Liver (tissue), 9 donors: Measurements from ENCODE around the gene VDAC1. TPM values are rescaled to one million over a fixed set of nuclear protein-coding genes. Genes with fewer than 3 reads are reported as not detected.

Experiments used
- DNase-seq: peaks from one replicate; pipeline ENCODE4 v3.0.0-alpha.2; 2017; ENCODE audit warnings: low spot score
- H3K27ac ChIP-seq, 2 donors: one replicate each; pipeline ENCODE4 v1.7.0; 2013; ENCODE audit warnings: inconsistent platforms in 2 of 2, low read length in 2 of 2, control low read depth in 1 of 2, low read depth in 1 of 2, mild to moderate bottlenecking in 1 of 2
- H3K27me3 ChIP-seq, 4 donors: one replicate each; pipeline versions ENCODE4 v1.6.1 to v1.7.0; 2013; ENCODE audit warnings: low read length in 3 of 4, inconsistent platforms in 1 of 4, mild to moderate bottlenecking in 1 of 4, moderate library complexity in 1 of 4; ENCODE audit not compliant: control insufficient read depth in 4 of 4, insufficient read depth in 4 of 4
- H3K36me3 ChIP-seq, 4 donors: one replicate each; pipeline versions ENCODE4 v1.6.1 to v1.7.0; 2013; ENCODE audit warnings: low read length in 3 of 4, mild to moderate bottlenecking in 3 of 4, low read depth in 1 of 4, moderate library complexity in 1 of 4; ENCODE audit not compliant: control insufficient read depth in 4 of 4, insufficient read depth in 3 of 4
- H3K4me1 ChIP-seq, 4 donors: one replicate each; pipeline versions ENCODE4 v1.6.1 to v1.7.0; 2013; ENCODE audit warnings: low read length in 3 of 4, mild to moderate bottlenecking in 3 of 4, moderate library complexity in 1 of 4; ENCODE audit not compliant: control insufficient read depth in 4 of 4, insufficient read depth in 4 of 4
- H3K4me3 ChIP-seq, 3 donors: one replicate each; pipeline versions ENCODE4 v1.6.1 to v1.7.0; 2013; ENCODE audit warnings: low read length in 3 of 3, control low read depth in 1 of 3, low read depth in 1 of 3, mild to moderate bottlenecking in 1 of 3
- H3K9ac ChIP-seq, 2 donors: one replicate each; pipeline ENCODE4 v1.7.0; 2013; ENCODE audit warnings: low read length in 2 of 2, mild to moderate bottlenecking in 2 of 2, moderate library complexity in 2 of 2, control low read depth in 1 of 2, low read depth in 1 of 2
- H3K9me3 ChIP-seq, 4 donors: one replicate each; pipeline versions ENCODE4 v1.6.1 to v1.7.0; 2013; ENCODE audit warnings: low read length in 3 of 4; ENCODE audit not compliant: control insufficient read depth in 4 of 4
- CTCF ChIP-seq: fragments of 150-350 bp; IDR thresholded peaks from 2 replicates; pipeline ENCODE4 v1.5.1; 2017; ENCODE audit warnings: improper control_type of control experiment, low read depth, low read length; ENCODE audit not compliant: missing input control
- EGR1 ChIP-seq, 2 donors: IDR thresholded peaks; 2 replicates each; pipeline ENCODE4 v1.6.1; 2016 to 2018; ENCODE audit warnings: antibody characterized with exemption in 2 of 2, low read depth in 2 of 2
- FOXA1 ChIP-seq: IDR thresholded peaks from 2 replicates; pipeline ENCODE4 v1.6.1; 2016; ENCODE audit warnings: antibody characterized with exemption
- FOXA2 ChIP-seq: IDR thresholded peaks from 2 replicates; pipeline ENCODE4 v1.6.1; 2016; ENCODE audit warnings: antibody characterized with exemption
- HNF4A ChIP-seq, 2 donors: conservative IDR thresholded peaks; 2 replicates each; pipeline ENCODE4 v1.6.1; 2016; ENCODE audit warnings: antibody characterized with exemption in 2 of 2, mild to moderate bottlenecking in 2 of 2
- HNF4G ChIP-seq: IDR thresholded peaks from 2 replicates; pipeline ENCODE4 v1.6.1; 2016; ENCODE audit warnings: antibody characterized with exemption
- JUND ChIP-seq, 2 donors: IDR thresholded peaks; 2 replicates each; pipeline ENCODE4 v1.6.1; 2016; ENCODE audit warnings: antibody characterized with exemption in 2 of 2
- RAD21 ChIP-seq, 2 donors: IDR thresholded peaks; 2 replicates each; pipeline ENCODE4 v1.6.1; 2016; ENCODE audit warnings: antibody characterized with exemption in 2 of 2, mild to moderate bottlenecking in 2 of 2
- REST ChIP-seq: IDR thresholded peaks from 2 replicates; pipeline ENCODE4 v1.6.1; 2016; ENCODE audit warnings: antibody characterized with exemption, mild to moderate bottlenecking
- RXRA ChIP-seq, 2 donors: IDR thresholded peaks; 2 replicates each; pipeline ENCODE4 v1.6.1; 2017 to 2018; ENCODE audit warnings: antibody characterized with exemption in 2 of 2, mild to moderate bottlenecking in 1 of 2
- SP1 ChIP-seq: IDR thresholded peaks from 2 replicates; pipeline ENCODE4 v1.6.1; 2018; ENCODE audit warnings: antibody characterized with exemption, mild to moderate bottlenecking
- TAF1 ChIP-seq: conservative IDR thresholded peaks from 2 replicates; pipeline ENCODE4 v1.6.1; 2016; ENCODE audit warnings: antibody characterized with exemption, mild to moderate bottlenecking
- YY1 ChIP-seq: IDR thresholded peaks from 2 replicates; pipeline ENCODE4 v1.6.1; 2016; ENCODE audit warnings: antibody characterized with exemption, mild to moderate bottlenecking
- ZBTB33 ChIP-seq: IDR thresholded peaks from 2 replicates; pipeline ENCODE4 v1.6.1; 2016; ENCODE audit warnings: antibody characterized with exemption
- WGBS: extraction: QIAGEN DNeasy Blood & Tissue Kit; methylation state at CpG from one replicate; pipeline ENCODE4 v1.1.7; 2013; 5-methylcytosine and 5-hydroxymethylcytosine counted together
- polyA plus RNA-seq, 2 donors: library from polyadenylated mRNA; stranded (reverse) in 1 of 2; unstranded in 1 of 2; fragments of 200-250 nt in 1 of 2; fragments of >200 nt in 1 of 2; fragmentation: Nextera tagmentation in 1 of 2; extraction: Ambion mirVana in 1 of 2; gene quantifications; one replicate each; pipeline versions ENCODE4 v1.2.1 to v1.2.3, GENCODE V29; 2013 to 2015
- total RNA-seq, 2 donors: library from RNA; depleted of rRNA; stranded (reverse); fragments of >200 nt; gene quantifications; one replicate each; pipeline ENCODE4 v1.2.3, GENCODE V29; 2014
- TF ChIP-seq, protein P1 (sequence below): IDR thresholded peaks from 2 replicates; pipeline ENCODE4 v1.6.1; 2016; ENCODE audit warnings: antibody characterized with exemption
- TF ChIP-seq, protein P2 (sequence below): IDR thresholded peaks from 2 replicates; pipeline ENCODE4 v1.6.1; 2016; ENCODE audit warnings: antibody characterized with exemption
- donor health status: healthy.
- donor health status: healthy.
- donor health status: healthy.
- donor health status: healthy.
- donor health status: healthy.

Gene VDAC1
- total and polyA plus RNA-seq, 4 donors, result 85.4 to 139 (median 121) TPM

DNA sequence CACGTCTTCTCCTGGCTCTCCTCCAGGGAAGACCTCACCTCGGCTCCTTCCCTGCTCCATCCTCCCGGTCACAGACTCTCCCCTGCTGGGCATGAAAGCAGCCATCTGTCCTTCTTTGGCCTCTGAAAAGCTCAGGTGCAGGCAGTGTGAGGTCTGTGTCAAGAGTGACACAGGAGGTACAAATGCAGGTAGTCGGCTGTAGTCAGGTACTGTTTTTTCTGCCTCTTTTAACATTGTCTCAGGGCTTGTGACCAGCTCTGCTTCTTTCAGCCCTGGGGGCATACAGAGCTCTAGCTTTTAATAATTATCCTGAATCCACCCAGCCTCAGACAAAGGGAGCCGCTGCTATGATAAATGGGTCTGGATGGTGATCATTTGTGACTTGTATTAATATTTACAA, 82.8 kb downstream of the VDAC1 start:
- Histone ChIP-seq H3K4me1 (peaks cover 2 to 11% (median 6%) of the 10 kb centered on the region in 4 donors), H3K27ac (no peak overlapping the region), H3K36me3 (no peaks in the 10 kb centered on the region), H3K4me3 (no peak overlapping the region), H3K27me3 (no peaks in the 10 kb centered on the region), H3K9ac (no peak overlapping the region), H3K9me3 (no peaks in the 10 kb centered on the region)
- no peak for DNase-seq
- 83% methylated on average over 5 of the region's 5 CpGs for WGBS
- TF ChIP-seq EGR1 (IDR thresholded peaks at IDR 0.05; ENCODE audit: low read depth in 2 of 2) (no peak), SP1 (no peak), TAF1 (no peak), HNF4A (conservative IDR thresholded peaks at IDR 0.05) (no peak), HNF4G (no peak), RAD21 (IDR thresholded peaks at IDR 0.05) (no peak), RXRA (IDR thresholded peaks at IDR 0.05) (no peak), FOXA1 (no peak), CTCF (no peak), JUND (IDR thresholded peaks at IDR 0.05) (no peak), FOXA2 (no peak), ZBTB33 (no peak), REST (no peak), YY1 (no peak)
- TF ChIP-seq, protein P1, sequence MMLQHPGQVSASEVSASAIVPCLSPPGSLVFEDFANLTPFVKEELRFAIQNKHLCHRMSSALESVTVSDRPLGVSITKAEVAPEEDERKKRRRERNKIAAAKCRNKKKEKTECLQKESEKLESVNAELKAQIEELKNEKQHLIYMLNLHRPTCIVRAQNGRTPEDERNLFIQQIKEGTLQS, result no peak
- TF ChIP-seq, protein P2, sequence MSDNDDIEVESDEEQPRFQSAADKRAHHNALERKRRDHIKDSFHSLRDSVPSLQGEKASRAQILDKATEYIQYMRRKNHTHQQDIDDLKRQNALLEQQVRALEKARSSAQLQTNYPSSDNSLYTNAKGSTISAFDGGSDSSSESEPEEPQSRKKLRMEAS, result no peak

Other genes with a start within 250 kb of the VDAC1 start
- gene C5orf15, start 36.4 kb downstream of the VDAC1 start, total RNA-seq, result 10 to 100 TPM; 27.1 to 32.4 TPM
- gene C5orf15, start 36.4 kb downstream of the VDAC1 start, polyA plus RNA-seq, result 10 to 100 TPM; 21.2 to 30.3 TPM
- gene TCF7, start 109.7 kb upstream of the VDAC1 start, total RNA-seq, result 1 to 10 TPM; 1.3 to 1.8 TPM
- 1 to 10 TPM; 2.6 to 2.7 TPM for gene TCF7, start 109.7 kb upstream of the VDAC1 start, polyA plus RNA-seq
- gene SKP1, start 172.0 kb upstream of the VDAC1 start, total RNA-seq, result 100 to 1,000 TPM; 129 to 207 TPM
- gene SKP1, start 172.0 kb upstream of the VDAC1 start, polyA plus RNA-seq, result 100 to 1,000 TPM; 298 to 407 TPM
- gene PPP2CA, start 221.1 kb upstream of the VDAC1 start, total RNA-seq, result 10 to 100 TPM; 45.2 to 71.6 TPM
- 10 to 100 TPM; 43.3 to 64.9 TPM for gene PPP2CA, start 221.1 kb upstream of the VDAC1 start, polyA plus RNA-seq